K562 (cell line): ENCODE results near the gene CMSS1. TPM values are rescaled to one million over a fixed set of nuclear protein-coding genes. Genes with fewer than 3 reads are reported as not detected.

Source experiments
- ATAC-seq: fragments of 200-7000 bp; cut with Tn5 transposase; 3 replicates; pipeline ENCODE4 v1.9.1; 2020; ENCODE audit warnings: moderate library complexity
- BruUV-seq: library from RNA; stranded (reverse); fragments of 400-500 nt; replicated peaks from 2 replicates; lab custom pipeline; 2021; lab: Mats Ljungman, UMichigan
- CTCF ChIA-PET: fragments of 300-600 bp; formaldehyde crosslinking; extraction: SDS; loops from one replicate; lab custom pipeline; 2021; ENCODE audit warnings: low intra/inter-chr PET ratio; lab: Yijun Ruan, JAX
- POLR2A ChIA-PET: fragments of 300-600, 350-650 bp; sonication (Branson Sonifier 250); formaldehyde crosslinking; extraction: SDS; loops from one replicate; lab custom pipeline; 2021; ENCODE audit warnings: antibody characterized with exemption, inconsistent platforms; lab: Yijun Ruan, JAX
- DNase-seq, 4 experiments: peaks; one replicate each; pipeline versions ENCODE4 v3.0.0 to v3.0.0-alpha.2; 2011 to 2018; ENCODE audit warnings: low spot score in 3 of 4, mixed read lengths in 3 of 4; ENCODE audit errors: extremely low read depth in 1 of 4
- FAIRE-seq: peaks from 2 replicates; lab custom pipeline; 2011; peaks lifted over from hg19 to GRCh38; lab: Jason Lieb, UNC
- H2AFZ ChIP-seq: 2 replicates; pipeline ENCODE4 v1.6.0; 2011; ENCODE audit warnings: low read depth, low read length, control low read depth, inconsistent platforms
- H3K27ac ChIP-seq: fragments of 200-600 bp; 3 replicates; pipeline ENCODE4 v1.8.0; 2011; ENCODE audit warnings: low read depth, mild to moderate bottlenecking, control low read depth, inconsistent platforms, low read length, moderate library complexity, mixed read lengths; ENCODE audit errors: extremely low read depth
- H3K27me3 ChIP-seq, 2 experiments: fragments of 300-600 bp in 1 of 2; 2 replicates in 1 of 2; 3 replicates in 1 of 2; pipeline versions ENCODE4 v1.6.0 to v1.8.0; 2011; ENCODE audit warnings: inconsistent platforms in 2 of 2, low read length in 2 of 2, mild to moderate bottlenecking in 1 of 2, mixed read lengths in 1 of 2, moderate library complexity in 1 of 2; ENCODE audit not compliant: control insufficient read depth in 2 of 2, insufficient read depth in 2 of 2
- H3K36me3 ChIP-seq: fragments of 300-600 bp; 3 replicates; pipeline ENCODE4 v1.8.0; 2011; ENCODE audit warnings: mild to moderate bottlenecking, low read length, inconsistent platforms; ENCODE audit not compliant: control insufficient read depth, insufficient read depth
- H3K4me1 ChIP-seq, 2 experiments: fragments of 200-600 bp in 1 of 2; replicated peaks in 1 of 2; 2 replicates in 1 of 2; 3 replicates in 1 of 2; pipeline versions ENCODE4 v1.5.1 to v1.8.0; 2011; ENCODE audit warnings: inconsistent platforms in 2 of 2, low read length in 2 of 2, mild to moderate bottlenecking in 1 of 2, mixed read lengths in 1 of 2, moderate library complexity in 1 of 2; ENCODE audit not compliant: control insufficient read depth in 2 of 2, insufficient read depth in 2 of 2
- H3K4me2 ChIP-seq: 2 replicates; pipeline ENCODE4 v1.6.1; 2011; ENCODE audit warnings: low read length, control low read depth, inconsistent platforms, mixed read lengths; ENCODE audit not compliant: insufficient read depth
- H3K4me3 ChIP-seq: fragments of 200-600 bp; sonication (generic), shearing (Covaris generic); 2 replicates; pipeline ENCODE4 v1.5.1; 2016; ENCODE audit warnings: control low read depth, inconsistent platforms
- H3K79me2 ChIP-seq: fragments of 200-600 bp; 3 replicates; pipeline ENCODE4 v1.8.0; 2011; ENCODE audit warnings: low read length, inconsistent platforms; ENCODE audit not compliant: control insufficient read depth, insufficient read depth
- H3K9ac ChIP-seq, 2 experiments: 2 replicates each; pipeline versions ENCODE4 v1.6.0 to v1.6.1; 2011; ENCODE audit warnings: low read depth in 2 of 2, low read length in 2 of 2, control low read depth in 1 of 2, inconsistent platforms in 1 of 2, mild to moderate bottlenecking in 1 of 2, mixed read lengths in 1 of 2; ENCODE audit not compliant: insufficient read depth in 1 of 2
- H3K9me1 ChIP-seq: one replicate; pipeline ENCODE4 v1.6.0; 2011; ENCODE audit warnings: inconsistent platforms, mild to moderate bottlenecking, low read length, moderate library complexity; ENCODE audit not compliant: control insufficient read depth, insufficient read depth
- H3K9me3 ChIP-seq: replicated peaks from 2 replicates; pipeline ENCODE4 v1.5.1; 2011; ENCODE audit warnings: low read depth, low read length, inconsistent platforms; ENCODE audit not compliant: control insufficient read depth, insufficient read depth
- H4K20me1 ChIP-seq: replicated peaks from 2 replicates; pipeline ENCODE4 v1.6.1; 2011; ENCODE audit warnings: low read length, inconsistent platforms, mixed read lengths; ENCODE audit not compliant: control insufficient read depth, insufficient read depth
- CTCF ChIP-seq, 3 experiments: IDR thresholded peaks in 2 of 3; conservative IDR thresholded peaks in 1 of 3; 2 replicates each; pipeline ENCODE4 v1.5.1; 2011 to 2012; ENCODE audit warnings: low read length in 3 of 3, mild to moderate bottlenecking in 3 of 3, control low read depth in 2 of 3, improper control_type of control experiment in 1 of 3, inconsistent platforms in 1 of 3, low read depth in 1 of 3, mixed read lengths in 1 of 3, moderate library complexity in 1 of 3; ENCODE audit not compliant: insufficient read depth in 2 of 3
- MTA2 ChIP-seq: fragments of 450-650 bp; IDR thresholded peaks from 2 replicates; pipeline ENCODE4 v1.6.1; 2016; ENCODE audit warnings: low read depth
- NR4A1 ChIP-seq, 2 experiments: fragments of 250-450 bp in 1 of 2; fragments of 450-650 bp in 1 of 2; sonication (Bioruptor Pico) in 1 of 2; IDR thresholded peaks; 2 replicates each; pipeline versions ENCODE4 v1.4.0 to v1.6.1; 2016 to 2020; ENCODE audit warnings: mild to moderate bottlenecking in 2 of 2, missing compliant biosample characterization in 1 of 2, missing genetic modification characterization in 1 of 2, moderate library complexity in 1 of 2
- NUFIP1 ChIP-seq: fragments of 450-650 bp; IDR thresholded peaks from 2 replicates; pipeline ENCODE4 v1.6.1; 2018; ENCODE audit not compliant: partially characterized antibody
- POU5F1 ChIP-seq: fragments of 150-350 bp; IDR thresholded peaks from 2 replicates; pipeline ENCODE4 v1.6.1; 2014; ENCODE audit warnings: borderline replicate concordance, low read length, low read depth, mild to moderate bottlenecking; ENCODE audit not compliant: partially characterized antibody
- RBM39 ChIP-seq: fragments of 200-400 bp; formaldehyde crosslinking; optimal IDR thresholded peaks from 2 replicates; pipeline ENCODE3; 2018; ENCODE audit warnings: low read depth, low read length
- SNIP1 ChIP-seq: fragments of 450-650 bp; IDR thresholded peaks from 2 replicates; pipeline ENCODE4 v1.7.1; 2017; ENCODE audit warnings: low read depth, mild to moderate bottlenecking
- SPI1 ChIP-seq: IDR thresholded peaks from 2 replicates; pipeline ENCODE4 v1.6.1; 2011; ENCODE audit warnings: low read depth, low read length, control low read depth, borderline replicate concordance
- STAT5B ChIP-seq: fragments of 250-450 bp; sonication (Bioruptor Pico); IDR thresholded peaks from 2 replicates; pipeline ENCODE4 v1.8.0; 2021; ENCODE audit warnings: mild to moderate bottlenecking, inconsistent platforms
- YY1 ChIP-seq, 3 experiments: IDR thresholded peaks; 2 replicates each; pipeline ENCODE4 v1.6.1; 2011; ENCODE audit warnings: low read length in 2 of 3, mild to moderate bottlenecking in 2 of 3, moderate library complexity in 2 of 3, borderline replicate concordance in 1 of 3, control low read depth in 1 of 3, low read depth in 1 of 3; ENCODE audit not compliant: insufficient read depth in 3 of 3, insufficient replicate concordance in 2 of 3, control insufficient read depth in 1 of 3, insufficient read length in 1 of 3; ENCODE audit errors: extremely low read depth in 1 of 3
- ZBED1 ChIP-seq: IDR thresholded peaks from 2 replicates; pipeline ENCODE4 v1.6.1; 2014
- ZBTB9 ChIP-seq: fragments of 450-650 bp; formaldehyde crosslinking; IDR thresholded peaks from 2 replicates; pipeline ENCODE4 v1.4.0; 2020; ENCODE audit warnings: mild to moderate bottlenecking, moderate library complexity
- ZKSCAN3 ChIP-seq: fragments of 250-450 bp; sonication (Bioruptor Pico); IDR thresholded peaks from 2 replicates; pipeline ENCODE4 v1.4.0; 2020
- ZNF133 ChIP-seq: fragments of 250-450 bp; sonication (Bioruptor Pico); IDR thresholded peaks from 2 replicates; pipeline ENCODE4 v1.4.0; 2020; ENCODE audit warnings: mild to moderate bottlenecking
- ZNF184 ChIP-seq: sonication (generic); formaldehyde crosslinking; IDR thresholded peaks from 2 replicates; pipeline ENCODE4 v1.5.0; 2020; ENCODE audit warnings: missing genetic modification reagents
- ZNF239 ChIP-seq: fragments of 250-450 bp; sonication (Bioruptor Pico); IDR thresholded peaks from 2 replicates; pipeline ENCODE4 v1.4.0; 2020; ENCODE audit warnings: mild to moderate bottlenecking
- ZNF584 ChIP-seq: fragments of 200-800 bp; sonication (Bioruptor generic); IDR thresholded peaks from 2 replicates; pipeline ENCODE4 v1.6.1; 2016; ENCODE audit warnings: low read depth, mild to moderate bottlenecking, missing genetic modification characterization, missing compliant biosample characterization
- WGBS: fragments of 100-300 bp; shearing (Covaris generic); methylation state at CpG from one replicate; pipeline ENCODE4 v1.1.6; 2016; ENCODE audit warnings: low coverage, mixed read lengths; ENCODE audit not compliant: insufficient coverage; ENCODE audit errors: missing lambda C conversion rate; 5-methylcytosine and 5-hydroxymethylcytosine counted together
- in situ Hi-C: fragments of 300-500 bp; cut with MboI; formaldehyde crosslinking; loops from 4 replicates; pipeline ENCODE4 v1.15.0; 2018; ENCODE audit warnings: inconsistent platforms, mixed read lengths
- intact Hi-C: fragments of 100-400 bp; cut with micrococcal nuclease; formaldehyde crosslinking; loops from 2 replicates; pipeline ENCODE4 v1.14.2; 2022
- polyA plus RNA-seq, 8 experiments: library from polyadenylated mRNA; depleted of rRNA in 4 of 8; stranded (reverse) in 5 of 8; unstranded in 3 of 8; fragments of >200 nt; fragmentation: Nextera tagmentation in 2 of 8; fragmentation: Illumina TruSeq in 1 of 8; extraction: Ambion mirVana in 2 of 8; extraction: Trizol in 1 of 8; gene quantifications; 2 replicates each; pipeline versions ENCODE4 v1.2.1 to v1.2.3, GENCODE V29; 2011 to 2014; ENCODE audit warnings: inconsistent platforms in 1 of 8, missing spikeins in 1 of 8
- total RNA-seq, 7 experiments: library from RNA; depleted of rRNA in 6 of 7; stranded (reverse); fragments of >200 nt in 6 of 7; fragmentation: Illumina TruSeq in 2 of 7; extraction: Trizol in 2 of 7; gene quantifications; 2 replicates each; pipeline versions ENCODE4 v1.2.1 to v1.2.3, GENCODE V29; 2011 to 2021; ENCODE audit warnings: low replicate concordance in 1 of 7

Gene CMSS1
- total and polyA plus RNA-seq, 9 of the 15 experiments (the other 6 are each of a cell fraction or from before 2014, with no cell fraction given): 46.9 to 109 (median 72.3) TPM

GRCh38 chr3:99921986-99922385, 104.3 kb downstream of the CMSS1 start:
- TF ChIP-seq ZKSCAN3 (CRISPR knock-in tag) (no peak), ZNF133 (CRISPR knock-in tag) (no peak), ZNF239 (CRISPR knock-in tag) (no peak), STAT5B (no peak), ZBTB9 (no peak), POU5F1 (no peak), RBM39 (no peak), ZBED1 (no peak), SPI1 (no peak), MTA2 (no peak), NUFIP1 (no peak), CTCF (IDR thresholded peaks at IDR 0.05 in 2 of 3, conservative IDR thresholded peaks at IDR 0.05 in 1 of 3; ENCODE audit: insufficient read depth in 2 of 3, low read depth in 1 of 3, low read length in 3 of 3) (no peak), SNIP1 (no peak), ZNF184 (CRISPR knock-in tag) (no peak), ZNF584 (CRISPR knock-in tag) (no peak), NR4A1 (CRISPR knock-in tag; IDR thresholded peaks at IDR 0.05) (no peak), NR4A1 (tag; IDR thresholded peaks at IDR 0.05) (no peak), YY1 (IDR thresholded peaks at IDR 0.05; ENCODE audit: borderline replicate concordance in 1 of 3, control insufficient read depth in 1 of 3, extremely low read depth in 1 of 3, insufficient read depth in 3 of 3, insufficient read length in 1 of 3, insufficient replicate concordance in 2 of 3, low read depth in 1 of 3, low read length in 2 of 3) (no peak)
- H2AFZ ChIP-seq: no peak overlapping the region
- DNase-seq: no peak
- H4K20me1 ChIP-seq: no peaks in the 10 kb centered on the region
- H3K79me2 ChIP-seq: peaks cover 18% of the 10 kb centered on the region
- no TSS peak for BruUV-seq
- no peaks in the 10 kb centered on the region; the same call in 2 of the 3 replicates for H3K36me3 ChIP-seq
- peaks cover 0 to 19% of the 10 kb centered on the region in 2 experiments; a peak in 4 of 5 replicates for H3K4me1 ChIP-seq
- no peaks in the 10 kb centered on the region for H3K9me3 ChIP-seq
- intact Hi-C loops (loop anchor here (5.0 kb wide), 1 partner anchor 80 kb away; no protein-coding TSS in a partner anchor), in situ Hi-C loops (no loop called here)
- ChIA-PET CTCF (no interaction called here), POLR2A (no interaction called here)
- ATAC-seq: no peak
- H3K4me2 ChIP-seq: no peak overlapping the region
- 82% methylated on average over 1 of the region's 1 CpG for WGBS
- H3K4me3 ChIP-seq: no peak overlapping the region
- FAIRE-seq: no peak
- H3K9ac ChIP-seq: no peak overlapping the region
- H3K27me3 ChIP-seq: no peaks in the 10 kb centered on the region
- no peaks in the 10 kb centered on the region for H3K9me1 ChIP-seq
- H3K27ac ChIP-seq: no peak overlapping the region
